Sigmoid colon (tissue), 7 donors: ENCODE measurements around the gene PRIM1. TPM values are rescaled to one million over a fixed set of nuclear protein-coding genes. Genes with fewer than 3 reads are reported as not detected.

Source experiments
- DNase-seq: peaks from one replicate; pipeline ENCODE4 v3.0.0-alpha.2; 2019
- H3K27ac ChIP-seq, 4 donors: fragments of 200-600 bp; sonication (generic); one replicate each; pipeline ENCODE4 v1.5.1; 2016 to 2019; ENCODE audit warnings: mild to moderate bottlenecking in 1 of 4
- H3K27me3 ChIP-seq, 3 donors: fragments of 200-600 bp; sonication (generic); one replicate each; pipeline ENCODE4 v1.5.1; 2019; ENCODE audit warnings: mild to moderate bottlenecking in 1 of 3
- H3K36me3 ChIP-seq, 4 donors: fragments of 200-600 bp; sonication (generic); one replicate each; pipeline ENCODE4 v1.5.1; 2016 to 2019
- H3K4me1 ChIP-seq, 4 donors: fragments of 200-600 bp; sonication (generic); one replicate each; pipeline ENCODE4 v1.5.1; 2017 to 2019
- H3K4me3 ChIP-seq, 4 donors: fragments of 200-600 bp; sonication (generic); one replicate each; pipeline ENCODE4 v1.5.1; 2017 to 2019; ENCODE audit warnings: mild to moderate bottlenecking in 2 of 4, moderate library complexity in 1 of 4
- H3K9me3 ChIP-seq, 4 donors: fragments of 200-600 bp in 3 of 4; sonication (generic) in 3 of 4; one replicate each; pipeline versions ENCODE4 v1.5.1 to v1.6.1; 2013 to 2019
- CTCF ChIP-seq, 4 experiments: fragments of 450-650 bp in 3 of 4; fragments of 200-600 bp in 1 of 4; IDR thresholded peaks; one replicate each; pipeline ENCODE4 v1.5.1; 2016 to 2019; ENCODE audit warnings: antibody characterized with exemption in 4 of 4, mild to moderate bottlenecking in 3 of 4, moderate library complexity in 2 of 4
- EP300 ChIP-seq, 4 donors: sonication (generic); formaldehyde crosslinking; IDR thresholded peaks; one replicate each; pipeline ENCODE4 v1.6.1; 2017; ENCODE audit warnings: antibody characterized with exemption in 4 of 4
- POLR2A ChIP-seq, 2 donors: fragments of 450-650 bp; IDR thresholded peaks; one replicate each; pipeline ENCODE4 v1.6.1; 2016; ENCODE audit warnings: antibody characterized with exemption in 2 of 2, mild to moderate bottlenecking in 2 of 2, moderate library complexity in 2 of 2
- POLR2AphosphoS5 ChIP-seq, 4 donors: sonication (generic); formaldehyde crosslinking; IDR thresholded peaks; one replicate each; pipeline ENCODE4 v1.6.1; 2017; ENCODE audit warnings: antibody characterized with exemption in 4 of 4
- WGBS, 2 donors: extraction: QIAGEN DNeasy Blood & Tissue Kit; methylation state at CpG; one replicate each; pipeline ENCODE4 v1.1.7; 2013; 5-methylcytosine and 5-hydroxymethylcytosine counted together
- intact Hi-C: fragments of 100-400 bp; cut with DNase I; formaldehyde crosslinking; loops from one replicate; pipeline ENCODE4 v1.15.1; 2023
- polyA plus RNA-seq, 3 donors: library from polyadenylated mRNA; stranded (reverse); fragments of 200-250 nt; gene quantifications; one replicate each; pipeline ENCODE4 v1.2.3, GENCODE V29; 2013
- total RNA-seq, 4 donors: library from RNA; depleted of rRNA; stranded (reverse); fragments of >200 nt; gene quantifications; one replicate each; pipeline ENCODE4 v1.1.0, GENCODE V29; 2016
- donor health status: healthy with polysubstance abuse.
- donor health status: Bipolar disorder and iron deficiency.
- donor health status: healthy.

PRIM1 gene
- total and polyA plus RNA-seq, 7 donors, result 2.4 to 11.0 (median 5.8) TPM

- peak within 1 kb of the TSS; percentile 88 to 96 (median 90) for H3K27ac ChIP-seq
- H3K36me3 ChIP-seq, result peaks cover 0 to 34% (median 5%) of the 10 kb centered on the region in 4 donors
- WGBS, 2 donors, result 0% methylated on average over 46 of the region's 46 CpGs
- H3K4me1 ChIP-seq, result peaks cover 0 to 47% (median 41%) of the 10 kb centered on the region in 4 donors
- H3K9me3 ChIP-seq, result no peaks in the 10 kb centered on the region
- no peaks in the 10 kb centered on the region for H3K27me3 ChIP-seq
- DNase-seq, result peak; percentile 99
- peak within 1 kb of the TSS; percentile 59 to 97 (median 68) for H3K4me3 ChIP-seq
- intact Hi-C loops, result loop anchor here (1.0 to 2.0 kb wide), 3 partner anchors 37 to 88 kb away; partner anchors contain the start of gene PTGES3
- TF ChIP-seq POLR2AphosphoS5 (IDR thresholded peaks at IDR 0.05), result peak; percentile 99 to 100 (median 99)
- no peak for TF ChIP-seq CTCF (IDR thresholded peaks at IDR 0.05)
- peak; percentile 96 to 98 for TF ChIP-seq POLR2A (IDR thresholded peaks at IDR 0.05)
- TF ChIP-seq EP300 (IDR thresholded peaks at IDR 0.05), result peak in 2 of 4 donors; percentile 5 to 40
Measured at GRCh38 chr12:56724972-56725722, 27.0 kb downstream of the PRIM1 start, which contains the start of gene NACA. Gene NACA, minus strand, starts transcription at chr12:56725299. Its CDS starts 778 bp downstream, at chr12:56724521.

GRCh38 chr12:56724701-56724971 is 27.5 kb downstream of the PRIM1 start:
- intact Hi-C loops, result loop anchor here (2.0 kb wide), 1 partner anchor 88 kb away; no protein-coding TSS in a partner anchor
- Histone ChIP-seq H3K27ac (peak overlapping the region; percentile 88 to 96 (median 90)), H3K27me3 (no peaks in the 10 kb centered on the region), H3K4me3 (peak overlapping the region; percentile 59 to 97 (median 68)), H3K36me3 (peaks cover 0 to 34% (median 7%) of the 10 kb centered on the region in 4 donors), H3K9me3 (no peaks in the 10 kb centered on the region), H3K4me1 (peaks cover 0 to 52% (median 46%) of the 10 kb centered on the region in 4 donors)
- 0% methylated on average over 9 of the region's 9 CpGs for WGBS, 2 donors
- no peak for DNase-seq
- no peak for TF ChIP-seq CTCF (IDR thresholded peaks at IDR 0.05)
- no peak for TF ChIP-seq POLR2AphosphoS5 (IDR thresholded peaks at IDR 0.05)

- intact Hi-C loops, result loop anchor here (2.0 kb wide), 1 partner anchor 87 kb away; no protein-coding TSS in a partner anchor
- H3K27me3 ChIP-seq, result no peaks in the 10 kb centered on the region
- WGBS, 2 donors, result 1 to 3% methylated on average over 14 of the region's 14 CpGs
- peaks cover 0 to 57% (median 52%) of the 10 kb centered on the region in 4 donors for H3K4me1 ChIP-seq
- TF ChIP-seq EP300 (IDR thresholded peaks at IDR 0.05) (peak in 1 of 4 donors; percentile 15), POLR2AphosphoS5 (IDR thresholded peaks at IDR 0.05) (peak; percentile 72 to 86 (median 77)), POLR2A (IDR thresholded peaks at IDR 0.05) (peak in 1 of 2 donors; percentile 55), CTCF (IDR thresholded peaks at IDR 0.05) (no peak)
- peak overlapping the region; percentile 59 to 97 (median 68) for H3K4me3 ChIP-seq
- peak overlapping the region; percentile 88 to 96 (median 90) for H3K27ac ChIP-seq
- no peaks in the 10 kb centered on the region for H3K9me3 ChIP-seq
- DNase-seq, result peak; percentile 93
- H3K36me3 ChIP-seq, result peaks cover 2 to 36% (median 12%) of the 10 kb centered on the region in 4 donors
Measured at GRCh38 chr12:56723889-56724700, 28.0 kb downstream of the PRIM1 start.

GRCh38 chr12:56723352-56723751 is 28.8 kb downstream of the PRIM1 start:
- H3K27me3 ChIP-seq, result no peaks in the 10 kb centered on the region
- H3K27ac ChIP-seq, result peak overlapping the region; percentile 88 to 96 (median 90)
- WGBS, 2 donors, result 13 to 45% methylated on average over 3 of the region's 3 CpGs
- peaks cover 6 to 44% (median 13%) of the 10 kb centered on the region in 4 donors for H3K36me3 ChIP-seq
- peak overlapping the region; percentile 59 to 97 (median 68) for H3K4me3 ChIP-seq
- intact Hi-C loops, result no loop called here
- H3K9me3 ChIP-seq, result no peaks in the 10 kb centered on the region
- DNase-seq, result no peak
- peaks cover 0 to 63% (median 59%) of the 10 kb centered on the region in 4 donors for H3K4me1 ChIP-seq
- no peak for TF ChIP-seq POLR2AphosphoS5 (IDR thresholded peaks at IDR 0.05)
- TF ChIP-seq CTCF (IDR thresholded peaks at IDR 0.05), result no peak
- no peak for TF ChIP-seq EP300 (IDR thresholded peaks at IDR 0.05)
- no peak for TF ChIP-seq POLR2A (IDR thresholded peaks at IDR 0.05)
